ENCODE data around the gene DNAJB9.
"Not testable (repeated sequence)": the region's sequence is repeated elsewhere in the genome, so short reads cannot be mapped to it uniquely, and the experiment has no call there.

GRCh38 chr7:108538236-108538635 lies 31.4 kb upstream of the DNAJB9 start:
- TF ChIP-seq CTCF (IDR thresholded peaks at IDR 0.05; ENCODE audit: low read depth, low read length); POLR2A (IDR thresholded peaks at IDR 0.05; ENCODE audit: extremely low read depth, insufficient read length); MAX (IDR thresholded peaks at IDR 0.05; ENCODE audit: low read depth, low read length): not testable (repeated sequence)

All from NB4 (cell line).